ENCODE results near the gene LTC4S.
"Not testable (repeated sequence)": the region's sequence is repeated elsewhere in the genome, so short reads cannot be mapped to it uniquely, and the experiment has no call there.

LTC4S gene, protein sequence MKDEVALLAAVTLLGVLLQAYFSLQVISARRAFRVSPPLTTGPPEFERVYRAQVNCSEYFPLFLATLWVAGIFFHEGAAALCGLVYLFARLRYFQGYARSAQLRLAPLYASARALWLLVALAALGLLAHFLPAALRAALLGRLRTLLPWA

DNA sequence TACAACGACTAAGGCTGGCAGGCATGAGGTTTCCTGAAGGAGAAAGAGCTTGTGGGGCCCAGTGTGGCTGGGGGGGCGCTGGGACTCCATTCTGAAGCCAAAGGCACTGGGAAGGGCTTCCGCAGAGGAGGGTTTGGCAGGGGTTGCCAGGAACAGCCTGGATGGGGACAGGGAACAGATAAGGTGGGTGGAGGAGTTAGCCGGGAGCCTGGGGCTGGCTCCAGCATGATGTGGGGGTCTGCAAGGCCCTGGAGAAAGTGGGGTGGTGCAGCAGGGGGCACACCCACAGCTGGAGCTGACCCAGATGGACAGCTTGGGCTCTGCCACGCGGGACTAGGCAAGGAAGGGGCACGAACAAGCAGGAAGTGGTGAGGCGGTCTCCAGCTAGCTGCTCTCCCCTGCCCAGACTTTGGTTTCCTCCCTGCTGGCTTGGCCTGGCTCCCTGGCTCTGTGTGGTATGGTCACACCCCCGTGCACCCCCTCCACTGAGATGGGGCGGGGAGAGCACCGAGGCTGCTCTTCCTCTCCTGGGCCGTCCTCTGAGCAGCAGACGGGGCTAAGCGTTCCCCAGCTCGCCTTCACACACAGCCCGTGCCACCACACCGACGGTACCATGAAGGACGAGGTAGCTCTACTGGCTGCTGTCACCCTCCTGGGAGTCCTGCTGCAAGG is at the start of gene LTC4S:
Gene LTC4S, plus strand, starts transcription at position 519 of the 672 bp plus-strand sequence. Its CDS starts 95 bp downstream, at position 614.
- DNase-seq (ENCODE audit: low read depth in 2 of 2): peak in 1 of 2 experiments; percentile 5

GRCh38 chr5:179744106-179744505 is 49.7 kb upstream of the LTC4S start:
- not testable (repeated sequence) for DNase-seq (ENCODE audit: low read depth in 2 of 2)

DNA sequence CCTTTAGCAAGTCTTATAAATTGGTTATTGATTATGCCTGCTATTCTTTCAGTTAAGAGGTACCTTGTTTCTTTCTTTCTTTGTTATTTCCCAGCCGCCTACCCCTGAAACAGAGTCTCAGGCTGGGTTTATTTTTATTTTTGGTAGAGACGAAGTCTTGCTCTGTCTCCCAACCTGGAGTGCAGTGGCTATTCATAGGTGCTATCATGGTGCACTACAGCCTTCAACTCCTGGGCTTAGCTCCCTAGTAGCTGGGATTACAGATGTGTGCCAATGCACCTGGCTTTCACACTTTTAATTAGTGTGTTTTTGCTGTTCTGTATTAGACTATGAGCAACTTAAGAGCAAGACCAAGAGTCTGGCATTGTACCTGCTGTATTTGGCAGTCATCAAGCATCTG is 46.9 kb upstream of the LTC4S start:
- DNase-seq (ENCODE audit: low read depth in 2 of 2): no peak

DNA sequence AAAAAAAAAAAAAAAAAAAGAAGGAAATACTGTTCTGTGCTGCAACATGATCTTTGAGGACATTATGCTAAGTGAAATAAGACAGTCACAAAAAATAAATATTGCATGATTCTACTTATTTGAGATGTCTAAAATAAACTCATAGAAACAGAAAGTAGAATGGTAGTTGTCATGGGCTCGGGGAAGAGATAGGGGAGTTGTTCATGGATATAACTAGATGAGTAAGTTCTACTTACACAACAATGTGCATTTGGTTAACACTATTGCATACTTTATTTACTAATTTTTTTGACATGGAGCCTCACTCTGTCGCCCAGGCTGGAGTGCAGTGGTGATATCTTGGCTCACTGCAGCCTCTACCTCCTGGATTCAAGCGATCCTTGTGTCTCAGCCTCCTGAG is 46.0 kb upstream of the LTC4S start:
- no peak for DNase-seq (ENCODE audit: low read depth in 2 of 2)

DNA sequence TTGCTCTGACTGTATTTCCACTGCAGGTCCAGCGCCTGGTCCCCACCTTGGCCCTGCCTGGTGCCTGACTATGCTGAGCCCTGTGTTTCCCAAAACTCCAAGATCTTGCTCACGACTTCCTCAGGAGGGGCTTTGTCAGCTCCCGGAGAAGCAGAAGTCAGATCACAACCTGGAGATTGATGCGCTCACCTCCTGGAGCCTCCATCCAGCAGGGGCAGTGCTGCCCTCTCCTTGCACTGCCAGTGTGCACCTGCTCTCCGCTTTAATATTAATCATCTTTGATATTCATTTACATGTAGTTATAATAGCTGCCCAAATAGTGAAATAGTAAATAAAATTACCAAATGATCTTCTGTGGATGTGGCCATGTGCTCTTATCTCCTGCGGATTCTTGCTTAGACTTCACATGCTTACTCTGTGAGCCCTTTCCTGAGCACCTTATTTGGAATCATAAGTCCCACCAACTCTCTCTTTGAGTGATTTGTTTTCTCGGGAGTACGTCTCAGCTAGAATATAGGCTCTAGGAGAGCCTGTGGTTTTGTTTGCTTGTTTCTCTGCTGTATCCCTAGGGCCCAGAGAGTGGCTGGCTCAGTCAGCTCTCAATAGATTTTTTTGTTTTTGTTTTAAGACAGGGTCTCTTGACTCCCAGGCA is 43.8 kb upstream of the LTC4S start:
- DNase-seq (ENCODE audit: low read depth in 2 of 2): no peak

- DNase-seq (ENCODE audit: low read depth in 2 of 2): no peak
These were observed 39.8 kb upstream of the LTC4S start for GRCh38 chr5:179753971-179754370.

DNA sequence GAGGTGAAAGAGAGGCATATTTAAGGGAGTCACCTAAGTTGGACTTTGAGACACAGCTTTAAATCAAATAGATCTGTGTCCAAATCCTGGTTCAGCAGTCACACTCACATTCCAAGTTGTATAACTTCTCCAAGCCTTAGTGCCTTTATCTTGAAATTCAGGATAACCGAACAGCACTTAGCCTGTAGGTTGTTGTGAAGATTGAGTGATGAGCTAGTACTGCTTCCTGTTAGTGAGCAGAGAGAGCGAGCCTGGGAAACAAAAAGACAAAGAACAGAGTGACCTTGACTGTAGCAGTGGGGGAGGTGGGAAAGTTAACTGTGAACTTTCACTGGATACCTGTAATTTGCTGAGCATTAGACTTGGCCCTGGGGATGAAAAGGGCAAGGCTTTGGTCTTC is 38.8 kb upstream of the LTC4S start:
- no peak for DNase-seq (ENCODE audit: low read depth in 2 of 2)

GRCh38 chr5:179758955-179759354 is 34.8 kb upstream of the LTC4S start:
- no peak for DNase-seq (ENCODE audit: low read depth in 2 of 2)

- no peak for DNase-seq (ENCODE audit: low read depth in 2 of 2)
These were observed 33.9 kb upstream of the LTC4S start for GRCh38 chr5:179759581-179760551.

GRCh38 chr5:179762079-179762780 is 31.6 kb upstream of the LTC4S start:
- DNase-seq (ENCODE audit: low read depth in 2 of 2): peak; percentile 26 to 28

GRCh38 chr5:179762781-179763176 is 31.0 kb upstream of the LTC4S start:
- peak; percentile 8 to 12 for DNase-seq (ENCODE audit: low read depth in 2 of 2)

- peak; percentile 60 to 62 for DNase-seq (ENCODE audit: low read depth in 2 of 2)
These were observed 30.4 kb upstream of the LTC4S start for GRCh38 chr5:179763215-179763945.

DNA sequence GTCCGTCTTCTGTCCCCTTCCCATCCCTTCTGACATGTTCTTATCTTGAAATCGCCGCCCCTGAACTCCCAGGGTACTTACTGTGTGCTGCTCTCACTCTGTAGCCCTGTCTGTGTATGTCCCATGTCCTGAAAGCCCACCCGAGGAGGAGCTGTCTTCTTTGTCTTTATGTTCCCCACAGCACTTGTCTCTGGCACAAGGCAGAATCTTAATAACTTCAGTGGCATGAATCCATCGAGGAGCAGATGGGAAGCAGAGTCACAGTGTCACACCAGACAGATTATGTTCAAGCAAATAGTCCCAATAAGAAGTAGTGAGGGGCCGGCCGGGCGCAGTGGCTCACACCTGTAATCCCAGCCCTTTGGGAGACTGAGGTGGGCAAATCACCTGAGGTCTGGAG is 29.7 kb upstream of the LTC4S start:
- DNase-seq (ENCODE audit: low read depth in 2 of 2): no peak

DNA sequence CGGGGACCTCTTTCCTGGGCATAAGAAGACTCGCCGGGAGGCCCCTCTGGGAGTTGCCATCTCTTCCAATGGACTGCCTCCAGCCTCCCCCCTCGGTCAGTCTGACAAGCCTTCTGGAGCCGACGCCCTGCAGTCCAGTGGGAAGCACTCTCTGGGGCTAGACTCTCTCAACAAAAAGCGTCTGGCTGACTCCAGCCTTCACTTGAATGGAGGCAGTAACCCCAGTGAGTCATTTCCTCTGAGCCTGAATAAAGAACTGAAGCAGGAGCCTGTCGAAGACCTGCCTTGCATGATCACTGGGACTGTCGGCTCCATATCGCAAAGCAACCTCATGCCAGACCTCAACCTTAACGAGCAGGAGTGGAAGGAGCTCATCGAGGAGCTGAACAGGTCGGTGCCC is 28.4 kb upstream of the LTC4S start:
- peak; percentile 18 to 39 for DNase-seq (ENCODE audit: low read depth in 2 of 2)

DNA sequence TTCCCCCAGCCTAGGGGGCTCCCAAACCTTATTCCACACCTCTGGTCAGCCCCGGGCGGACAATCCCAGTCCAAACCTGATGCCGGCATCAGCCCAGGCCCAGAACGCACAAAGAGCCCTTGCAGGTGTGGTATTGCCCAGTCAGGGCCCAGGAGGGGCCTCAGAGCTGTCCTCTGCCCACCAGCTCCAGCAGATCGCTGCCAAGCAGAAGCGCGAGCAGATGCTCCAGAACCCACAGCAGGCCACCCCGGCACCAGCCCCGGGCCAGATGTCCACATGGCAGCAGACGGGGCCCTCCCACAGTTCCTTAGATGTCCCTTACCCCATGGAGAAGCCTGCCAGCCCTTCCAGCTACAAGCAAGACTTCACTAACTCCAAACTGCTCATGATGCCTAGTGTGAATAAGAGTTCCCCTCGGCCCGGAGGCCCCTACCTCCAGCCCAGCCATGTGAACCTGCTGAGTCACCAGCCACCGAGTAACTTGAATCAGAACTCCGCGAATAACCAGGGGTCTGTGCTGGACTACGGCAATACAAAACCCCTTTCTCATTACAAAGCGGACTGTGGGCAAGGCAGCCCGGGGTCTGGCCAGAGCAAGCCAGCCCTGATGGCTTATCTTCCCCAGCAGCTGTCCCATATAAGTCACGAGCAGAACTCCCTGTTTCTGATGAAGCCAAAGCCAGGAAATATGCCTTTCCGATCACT is 27.6 kb upstream of the LTC4S start:
- no peak for DNase-seq (ENCODE audit: low read depth in 2 of 2)

DNA sequence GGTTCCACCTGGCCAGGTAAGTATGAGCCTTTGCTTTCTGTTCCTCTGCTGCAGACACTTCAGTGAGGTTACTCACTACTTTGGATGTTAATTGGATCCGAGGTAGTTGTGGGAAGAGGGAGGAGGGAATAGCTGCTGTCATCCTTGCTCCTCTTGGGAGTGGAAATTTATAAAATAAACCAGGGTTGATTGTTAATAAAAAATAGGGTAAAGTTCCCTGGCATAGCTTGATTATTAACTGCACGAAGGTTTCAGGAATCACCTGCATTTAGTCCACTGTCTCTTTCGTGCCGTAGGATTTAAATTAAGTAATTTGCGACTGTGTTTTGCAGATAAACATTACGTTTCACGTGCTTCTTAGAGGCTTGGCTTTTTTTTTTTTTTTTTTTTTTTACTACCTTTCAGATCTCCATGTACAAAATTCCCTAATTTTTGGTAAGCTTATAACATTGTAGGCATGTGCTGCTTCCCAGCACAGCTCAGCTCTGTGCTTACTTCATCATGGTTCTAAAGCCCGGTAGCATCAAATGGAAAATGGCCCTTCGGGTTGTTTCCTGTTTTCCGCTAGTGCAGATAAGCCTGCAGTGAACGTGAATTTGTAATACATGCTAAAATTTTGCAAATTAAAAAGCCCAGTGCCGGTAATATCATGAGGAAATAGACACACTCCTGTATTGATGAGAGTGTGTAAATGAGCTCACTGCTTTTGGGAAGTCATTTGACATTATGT is 26.9 kb upstream of the LTC4S start:
- no peak for DNase-seq (ENCODE audit: low read depth in 2 of 2)

GRCh38 chr5:179767496-179768100 is 26.2 kb upstream of the LTC4S start:
- no peak for DNase-seq (ENCODE audit: low read depth in 2 of 2)

DNA sequence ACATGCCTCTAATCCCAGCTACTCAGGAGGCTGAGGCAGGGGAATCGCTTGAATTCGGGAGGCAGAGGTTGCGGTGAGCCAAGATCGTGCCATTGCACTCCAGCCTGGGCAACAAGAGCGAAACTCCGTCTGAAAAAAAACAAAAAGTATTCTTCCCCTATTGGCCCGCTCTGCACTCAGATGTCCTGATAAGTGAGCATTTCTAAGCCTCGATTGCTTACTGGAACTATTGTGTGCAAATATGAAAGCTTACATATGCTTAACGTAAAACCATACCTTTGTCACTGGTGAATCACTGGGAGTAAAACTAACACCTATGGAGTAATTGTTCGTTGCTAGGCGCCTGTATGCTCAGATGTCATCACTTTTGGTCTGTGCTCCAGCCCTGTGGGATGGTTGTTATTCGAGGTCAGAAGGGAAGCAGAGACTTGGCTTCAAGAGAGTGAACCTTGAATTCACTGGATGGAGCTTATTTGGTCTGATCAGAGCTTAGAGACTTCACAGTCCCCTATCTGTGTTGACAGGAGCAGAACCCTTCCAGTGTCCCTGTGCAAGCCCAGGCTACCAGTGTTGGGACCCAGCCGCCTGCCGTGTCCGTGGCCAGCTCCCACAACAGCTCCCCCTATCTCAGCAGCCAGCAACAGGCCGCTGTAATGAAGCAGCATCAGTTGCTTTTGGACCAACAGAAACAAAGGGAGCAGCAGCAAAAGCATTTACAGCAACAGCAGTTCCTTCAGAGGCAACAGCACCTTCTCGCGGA is 25.3 kb upstream of the LTC4S start:
- DNase-seq (ENCODE audit: low read depth in 2 of 2): no peak

Measured in fibroblast of skin of left biceps (primary cell).